ENCODE data around the gene KLC1. TPM values are rescaled to one million over a fixed set of nuclear protein-coding genes. Genes with fewer than 3 reads are reported as not detected.

KLC1 gene
- total RNA-seq, 1 donor from 2014 or later: 238 TPM

DNA sequence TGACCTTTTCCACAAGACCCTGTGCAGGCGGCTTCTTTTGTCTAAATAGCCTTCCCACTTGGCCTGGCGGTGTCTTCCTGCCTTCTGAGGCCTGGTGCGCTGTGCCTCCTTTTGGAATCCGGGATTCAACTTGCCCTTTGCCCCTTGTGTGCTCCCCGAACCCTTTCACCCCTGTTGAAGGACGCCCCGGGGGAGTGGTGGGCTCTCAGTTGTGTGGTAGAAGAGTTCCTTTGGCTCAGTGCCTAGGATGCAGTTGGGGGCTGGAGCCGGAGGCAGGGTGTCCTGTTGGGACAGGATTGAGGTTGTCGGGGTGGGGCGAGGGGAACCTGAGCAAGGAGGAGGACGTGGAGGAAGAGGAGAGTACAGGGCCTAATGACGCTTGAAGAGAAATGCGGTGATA is 34.5 kb downstream of the KLC1 start:
- H3K4me1 ChIP-seq (ENCODE audit: insufficient read depth, low read length): peaks cover 13% of the 10 kb centered on the region
- DNase-seq (ENCODE audit: low read depth): no peak
- peaks cover 22% of the 10 kb centered on the region for H3K36me3 Mint-ChIP-seq (ENCODE audit: low read depth, unreplicated experiment)
- H2AFZ ChIP-seq (ENCODE audit: low read depth, low read length): no peak overlapping the region
- H3K4me3 ChIP-seq (ENCODE audit: insufficient read depth, low read depth, low read length): no peak overlapping the region
- H3K9me3 ChIP-seq (ENCODE audit: insufficient read depth, low read depth, low read length): no peaks in the 10 kb centered on the region
- peak overlapping the region; percentile 93 for H3K27ac ChIP-seq (ENCODE audit: low read depth, low read length)
- H3K4me3 Mint-ChIP-seq (ENCODE audit: unreplicated experiment): no peak overlapping the region
- H3K4me1 Mint-ChIP-seq (ENCODE audit: low read depth, unreplicated experiment): peaks cover 16% of the 10 kb centered on the region
- H3K27me3 ChIP-seq (ENCODE audit: insufficient read depth, low read length): no peaks in the 10 kb centered on the region
- peaks cover 67% of the 10 kb centered on the region for H4K20me1 ChIP-seq (ENCODE audit: insufficient read depth, low read length)
- H3K4me2 ChIP-seq (ENCODE audit: low read length): peak overlapping the region; percentile 69
- H3K36me3 ChIP-seq (ENCODE audit: insufficient read depth, low read length): peaks cover 41% of the 10 kb centered on the region
- H3K9me3 Mint-ChIP-seq (ENCODE audit: unreplicated experiment): no peaks in the 10 kb centered on the region
- TF ChIP-seq EZH2 (IDR thresholded peaks at IDR 0.05; ENCODE audit: insufficient read depth, low read length) (no peak), CTCF (IDR thresholded peaks at IDR 0.05; ENCODE audit: insufficient read depth, low read depth, low read length) (no peak)
- H3K27me3 Mint-ChIP-seq (ENCODE audit: low read depth, unreplicated experiment): no peaks in the 10 kb centered on the region
- FAIRE-seq: no peak
- peak overlapping the region; percentile 72 for H3K9ac ChIP-seq (ENCODE audit: low read length)
- peak overlapping the region; percentile 89 for H3K27ac Mint-ChIP-seq (ENCODE audit: unreplicated experiment)
- H3K79me2 ChIP-seq (ENCODE audit: insufficient read depth, low read length): peaks cover 82% of the 10 kb centered on the region

GRCh38 chr14:103667671-103668070 is 38.7 kb downstream of the KLC1 start:
- H2AFZ ChIP-seq (ENCODE audit: low read depth, low read length): no peak overlapping the region
- Mint-ChIP-seq H3K27ac (ENCODE audit: unreplicated experiment) (peak overlapping the region; percentile 58), H3K27me3 (ENCODE audit: low read depth, unreplicated experiment) (no peaks in the 10 kb centered on the region), H3K4me3 (ENCODE audit: unreplicated experiment) (no peak overlapping the region), H3K4me1 (ENCODE audit: low read depth, unreplicated experiment) (peaks cover 16% of the 10 kb centered on the region), H3K9me3 (ENCODE audit: unreplicated experiment) (no peaks in the 10 kb centered on the region), H3K36me3 (ENCODE audit: low read depth, unreplicated experiment) (peaks cover 25% of the 10 kb centered on the region)
- H3K4me3 ChIP-seq (ENCODE audit: insufficient read depth, low read depth, low read length): no peak overlapping the region
- peaks cover 76% of the 10 kb centered on the region for H4K20me1 ChIP-seq (ENCODE audit: insufficient read depth, low read length)
- DNase-seq (ENCODE audit: low read depth) (no peak), FAIRE-seq (no peak)
- peaks cover 57% of the 10 kb centered on the region for H3K79me2 ChIP-seq (ENCODE audit: insufficient read depth, low read length)
- H3K36me3 ChIP-seq (ENCODE audit: insufficient read depth, low read length): peaks cover 54% of the 10 kb centered on the region
- no peak overlapping the region for H3K9ac ChIP-seq (ENCODE audit: low read length)
- H3K27me3 ChIP-seq (ENCODE audit: insufficient read depth, low read length): no peaks in the 10 kb centered on the region
- H3K4me1 ChIP-seq (ENCODE audit: insufficient read depth, low read length): peaks cover 11% of the 10 kb centered on the region
- TF ChIP-seq EZH2 (IDR thresholded peaks at IDR 0.05; ENCODE audit: insufficient read depth, low read length) (no peak), CTCF (IDR thresholded peaks at IDR 0.05; ENCODE audit: insufficient read depth, low read depth, low read length) (no peak)
- H3K9me3 ChIP-seq (ENCODE audit: insufficient read depth, low read depth, low read length): no peaks in the 10 kb centered on the region
- no peak overlapping the region for H3K4me2 ChIP-seq (ENCODE audit: low read length)
- no peak overlapping the region for H3K27ac ChIP-seq (ENCODE audit: low read depth, low read length)

DNA sequence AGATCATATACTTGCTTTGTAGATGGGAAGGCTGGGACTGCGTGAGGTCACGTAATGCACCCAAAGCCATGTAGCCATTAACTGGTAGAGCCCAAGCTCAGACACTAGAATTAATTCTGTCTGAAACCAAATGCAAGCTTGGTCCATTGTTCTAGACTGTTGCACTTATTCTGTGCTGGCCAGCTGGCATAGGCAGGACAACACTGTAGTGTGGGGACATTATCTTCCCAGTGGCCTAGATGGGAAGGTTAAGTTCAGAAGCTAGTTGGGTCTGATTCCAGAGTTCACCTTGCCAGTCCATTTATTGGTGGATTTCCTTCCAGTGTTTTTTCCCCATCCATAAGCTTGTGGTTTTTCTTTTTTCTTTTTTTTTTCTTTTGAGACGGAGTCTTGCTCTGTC is 39.1 kb downstream of the KLC1 start:
- FAIRE-seq (no peak), DNase-seq (ENCODE audit: low read depth) (no peak)
- Mint-ChIP-seq H3K9me3 (ENCODE audit: unreplicated experiment) (no peaks in the 10 kb centered on the region), H3K4me1 (ENCODE audit: low read depth, unreplicated experiment) (peaks cover 16% of the 10 kb centered on the region), H3K36me3 (ENCODE audit: low read depth, unreplicated experiment) (peaks cover 27% of the 10 kb centered on the region), H3K4me3 (ENCODE audit: unreplicated experiment) (no peak overlapping the region), H3K27me3 (ENCODE audit: low read depth, unreplicated experiment) (no peaks in the 10 kb centered on the region), H3K27ac (ENCODE audit: unreplicated experiment) (no peak overlapping the region)
- no peak overlapping the region for H2AFZ ChIP-seq (ENCODE audit: low read depth, low read length)
- peaks cover 10% of the 10 kb centered on the region for H3K4me1 ChIP-seq (ENCODE audit: insufficient read depth, low read length)
- peaks cover 79% of the 10 kb centered on the region for H4K20me1 ChIP-seq (ENCODE audit: insufficient read depth, low read length)
- H3K36me3 ChIP-seq (ENCODE audit: insufficient read depth, low read length): peaks cover 56% of the 10 kb centered on the region
- no peak overlapping the region for H3K9ac ChIP-seq (ENCODE audit: low read length)
- no peaks in the 10 kb centered on the region for H3K27me3 ChIP-seq (ENCODE audit: insufficient read depth, low read length)
- no peak overlapping the region for H3K4me3 ChIP-seq (ENCODE audit: insufficient read depth, low read depth, low read length)
- TF ChIP-seq CTCF (IDR thresholded peaks at IDR 0.05; ENCODE audit: insufficient read depth, low read depth, low read length): no peak
- H3K27ac ChIP-seq (ENCODE audit: low read depth, low read length): no peak overlapping the region
- no peaks in the 10 kb centered on the region for H3K9me3 ChIP-seq (ENCODE audit: insufficient read depth, low read depth, low read length)
- H3K4me2 ChIP-seq (ENCODE audit: low read length): no peak overlapping the region
- H3K79me2 ChIP-seq (ENCODE audit: insufficient read depth, low read length): peaks cover 54% of the 10 kb centered on the region
